ENCODE results near the gene RPP40.
A peak's percentile ranks its signal among the peaks of the same experiment; 100 is the strongest.

The RPP40 gene

GRCh38 chr6:5044866-5045265, 41.0 kb upstream of the RPP40 start:
- DNase-seq (ENCODE audit: low read depth in 1 of 2, low spot score in 1 of 2), result no peak
- Histone ChIP-seq H3K27me3 (ENCODE audit: insufficient read depth, poor library complexity, severe bottlenecking) (no peaks in the 10 kb centered on the region), H3K4me3 (replicated peaks; ENCODE audit: insufficient read depth, low read length) (no peak overlapping the region), H3K27ac (replicated peaks) (no peak overlapping the region)
- TF ChIP-seq CTCF (IDR thresholded peaks at IDR 0.05; ENCODE audit: insufficient read depth, low read length) (no peak), GABPA (IDR thresholded peaks at IDR 0.05; ENCODE audit: low read depth) (no peak), SPI1 (IDR thresholded peaks at IDR 0.05; ENCODE audit: borderline replicate concordance, low read depth) (no peak), POLR2AphosphoS5 (IDR thresholded peaks at IDR 0.05; ENCODE audit: low read depth) (no peak), REST (IDR thresholded peaks at IDR 0.05; ENCODE audit: insufficient replicate concordance, low read depth) (no peak)

GRCh38 chr6:5042436-5042835, 38.6 kb upstream of the RPP40 start:
- H3K27me3 ChIP-seq (ENCODE audit: insufficient read depth, poor library complexity, severe bottlenecking), result no peaks in the 10 kb centered on the region
- no peak for DNase-seq (ENCODE audit: low read depth in 1 of 2, low spot score in 1 of 2)
- TF ChIP-seq REST (IDR thresholded peaks at IDR 0.05; ENCODE audit: insufficient replicate concordance, low read depth), result no peak
- no peak for TF ChIP-seq POLR2AphosphoS5 (IDR thresholded peaks at IDR 0.05; ENCODE audit: low read depth)
- no peak for TF ChIP-seq GABPA (IDR thresholded peaks at IDR 0.05; ENCODE audit: low read depth)
- no peak for TF ChIP-seq CTCF (IDR thresholded peaks at IDR 0.05; ENCODE audit: insufficient read depth, low read length)
- H3K27ac ChIP-seq (replicated peaks), result no peak overlapping the region
- no peak overlapping the region for H3K4me3 ChIP-seq (replicated peaks; ENCODE audit: insufficient read depth, low read length)

- no peaks in the 10 kb centered on the region for H3K27me3 ChIP-seq (ENCODE audit: insufficient read depth, poor library complexity, severe bottlenecking)
- no peak for DNase-seq (ENCODE audit: low read depth in 1 of 2, low spot score in 1 of 2)
- TF ChIP-seq REST (IDR thresholded peaks at IDR 0.05; ENCODE audit: insufficient replicate concordance, low read depth) (no peak), SPI1 (IDR thresholded peaks at IDR 0.05; ENCODE audit: borderline replicate concordance, low read depth) (no peak)
- no peak overlapping the region for H3K4me3 ChIP-seq (replicated peaks; ENCODE audit: insufficient read depth, low read length)
- H3K27ac ChIP-seq (replicated peaks), result no peak overlapping the region
Observed at GRCh38 chr6:5041955-5042354, 38.1 kb upstream of the RPP40 start.

- no peaks in the 10 kb centered on the region for H3K27me3 ChIP-seq (ENCODE audit: insufficient read depth, poor library complexity, severe bottlenecking)
- no peak overlapping the region for H3K4me3 ChIP-seq (replicated peaks; ENCODE audit: insufficient read depth, low read length)
- DNase-seq (ENCODE audit: low read depth in 1 of 2, low spot score in 1 of 2), result peak in 1 of 2 experiments; percentile 50
- TF ChIP-seq POLR2AphosphoS5 (IDR thresholded peaks at IDR 0.05; ENCODE audit: low read depth) (no peak), REST (IDR thresholded peaks at IDR 0.05; ENCODE audit: insufficient replicate concordance, low read depth) (no peak), SPI1 (IDR thresholded peaks at IDR 0.05; ENCODE audit: borderline replicate concordance, low read depth) (no peak), CTCF (IDR thresholded peaks at IDR 0.05; ENCODE audit: insufficient read depth, low read length) (no peak), GABPA (IDR thresholded peaks at IDR 0.05; ENCODE audit: low read depth) (no peak)
- H3K27ac ChIP-seq (replicated peaks), result no peak overlapping the region
Observed at GRCh38 chr6:5036269-5036668, 32.4 kb upstream of the RPP40 start.

Data from HL-60 (cell line).